ENCODE measurements around the gene ST7. TPM values are rescaled to one million over a fixed set of nuclear protein-coding genes. Genes with fewer than 3 reads are reported as not detected.
A peak's percentile ranks its signal among the peaks of the same experiment; 100 is the strongest.

Gene ST7
- total and polyA plus RNA-seq, 9 donors = 11.6 to 20.7 (median 15.0) TPM

DNA sequence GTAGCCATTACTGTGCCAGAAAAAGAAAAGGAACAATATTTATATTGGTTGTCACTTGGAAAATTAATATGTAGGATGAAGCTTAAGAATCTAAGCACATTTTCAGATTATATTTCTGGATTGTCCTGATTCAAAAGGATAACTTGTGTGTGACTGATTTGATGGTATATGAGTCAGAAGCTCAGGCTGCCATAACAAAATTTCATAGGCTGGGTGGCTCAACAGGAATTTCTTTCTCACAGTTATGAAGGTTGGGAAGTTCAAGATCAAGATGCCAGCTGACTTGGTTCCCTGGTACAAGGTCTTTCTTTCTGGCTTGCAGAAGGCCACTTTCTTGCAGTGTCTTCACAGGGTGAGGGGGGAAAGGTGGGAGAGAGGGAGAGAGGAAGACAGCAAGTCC lies 108.5 kb downstream of the ST7 start:
- no peak overlapping the region for H3K27ac ChIP-seq (ENCODE audit: low read length)
- H3K36me3 ChIP-seq (ENCODE audit: control insufficient read depth, insufficient read depth, low read length) = no peaks in the 10 kb centered on the region
- no peak for DNase-seq
- H3K4me1 ChIP-seq (ENCODE audit: control insufficient read depth, insufficient read depth, low read length) = no peaks in the 10 kb centered on the region
- no peaks in the 10 kb centered on the region for H3K27me3 ChIP-seq (ENCODE audit: control insufficient read depth, insufficient read depth, low read length)
- H3K4me3 ChIP-seq (ENCODE audit: low read length) = no peak overlapping the region
- H3K9me3 ChIP-seq (replicated peaks; ENCODE audit: control insufficient read depth, low read depth, low read length) = no peaks in the 10 kb centered on the region

DNA sequence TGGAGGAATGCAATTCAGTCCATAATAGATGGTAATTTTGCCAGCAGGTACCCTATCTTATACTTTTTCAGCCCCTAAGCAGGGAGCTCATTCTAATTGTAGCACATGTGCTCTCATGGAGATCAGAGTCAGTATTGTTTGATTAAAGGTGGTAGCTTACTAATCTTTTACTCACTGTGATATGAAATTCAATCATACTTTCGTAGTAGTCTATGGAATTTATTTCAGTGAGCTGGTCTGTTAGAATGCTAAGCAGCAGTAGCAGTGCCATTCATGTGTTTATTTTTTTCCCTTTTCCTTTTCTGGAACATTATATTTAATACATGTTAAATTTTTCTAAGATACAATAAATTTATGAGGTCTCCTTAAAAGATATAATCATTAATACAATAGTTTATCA lies 109.0 kb downstream of the ST7 start:
- H3K27me3 ChIP-seq (ENCODE audit: control insufficient read depth, insufficient read depth, low read length) = no peaks in the 10 kb centered on the region
- no peaks in the 10 kb centered on the region for H3K9me3 ChIP-seq (replicated peaks; ENCODE audit: control insufficient read depth, low read depth, low read length)
- WGBS (ENCODE audit: insufficient coverage) = no CpG with 5 or more reads among the region's 1 CpG
- no peaks in the 10 kb centered on the region for H3K36me3 ChIP-seq (ENCODE audit: control insufficient read depth, insufficient read depth, low read length)
- no peak overlapping the region for H3K27ac ChIP-seq (ENCODE audit: low read length)
- no peak overlapping the region for H3K4me3 ChIP-seq (ENCODE audit: low read length)
- H3K4me1 ChIP-seq (ENCODE audit: control insufficient read depth, insufficient read depth, low read length) = no peaks in the 10 kb centered on the region
- no peak for DNase-seq

DNA sequence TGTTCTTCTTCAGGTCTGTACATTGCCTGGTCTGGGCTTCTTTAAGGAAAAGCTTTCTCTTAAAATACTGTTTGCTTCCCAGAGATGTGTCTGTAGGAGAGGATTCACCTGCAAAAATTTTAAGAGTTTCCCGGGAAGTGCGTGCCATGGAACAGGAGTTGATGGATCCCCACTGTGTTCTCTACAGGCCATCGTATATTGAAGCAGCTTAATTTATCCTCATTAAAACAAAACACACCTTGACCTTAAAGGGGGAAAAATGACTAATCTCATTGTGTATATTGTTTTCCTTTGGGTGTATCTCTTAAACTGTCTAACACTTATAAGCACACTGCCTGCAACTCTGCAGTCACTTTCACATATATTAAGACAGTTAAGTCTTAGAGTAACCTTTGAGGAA lies 111.4 kb downstream of the ST7 start:
- WGBS (ENCODE audit: insufficient coverage) = no CpG with 5 or more reads among the region's 3 CpGs
- no peak for DNase-seq
- H3K27me3 ChIP-seq (ENCODE audit: control insufficient read depth, insufficient read depth, low read length) = no peaks in the 10 kb centered on the region
- H3K36me3 ChIP-seq (ENCODE audit: control insufficient read depth, insufficient read depth, low read length) = no peaks in the 10 kb centered on the region
- H3K4me1 ChIP-seq (ENCODE audit: control insufficient read depth, insufficient read depth, low read length) = peaks cover 8% of the 10 kb centered on the region
- H3K4me3 ChIP-seq (ENCODE audit: low read length) = no peak overlapping the region
- H3K27ac ChIP-seq (ENCODE audit: low read length) = no peak overlapping the region
- no peaks in the 10 kb centered on the region for H3K9me3 ChIP-seq (replicated peaks; ENCODE audit: control insufficient read depth, low read depth, low read length)

DNA sequence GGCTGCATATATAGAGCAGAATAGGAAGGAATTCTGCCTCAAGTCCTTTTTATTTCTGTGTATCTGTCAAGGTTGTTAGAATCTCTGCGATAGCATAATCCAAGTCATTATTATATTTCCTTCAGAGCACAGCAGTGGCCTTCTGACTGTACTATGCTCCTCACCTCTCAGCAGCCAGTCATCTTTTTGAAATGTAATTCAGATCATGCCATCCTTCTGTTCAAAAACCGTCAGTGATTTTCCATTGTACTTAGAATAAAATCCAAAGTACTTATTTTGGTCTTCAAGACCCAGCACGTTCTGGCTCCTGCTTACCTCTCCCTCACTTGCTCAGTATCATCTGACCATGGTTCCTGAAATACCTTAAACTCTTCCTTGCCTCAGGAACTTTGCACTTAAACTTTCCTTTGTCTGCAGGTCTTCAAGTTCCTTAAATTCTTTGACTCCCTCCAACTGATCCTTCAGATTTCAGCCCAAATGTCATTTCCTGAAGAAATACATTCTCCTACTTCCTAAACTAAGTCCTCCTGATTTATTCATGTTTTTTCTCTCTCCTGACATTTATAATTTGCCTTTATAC lies 112.4 kb downstream of the ST7 start:
- no peaks in the 10 kb centered on the region for H3K36me3 ChIP-seq (ENCODE audit: control insufficient read depth, insufficient read depth, low read length)
- DNase-seq = no peak
- no peaks in the 10 kb centered on the region for H3K27me3 ChIP-seq (ENCODE audit: control insufficient read depth, insufficient read depth, low read length)
- peaks cover 10% of the 10 kb centered on the region for H3K4me1 ChIP-seq (ENCODE audit: control insufficient read depth, insufficient read depth, low read length)
- WGBS (ENCODE audit: insufficient coverage) = 55% methylated on average over 2 of the region's 3 CpGs
- no peaks in the 10 kb centered on the region for H3K9me3 ChIP-seq (replicated peaks; ENCODE audit: control insufficient read depth, low read depth, low read length)
- no peak overlapping the region for H3K27ac ChIP-seq (ENCODE audit: low read length)
- H3K4me3 ChIP-seq (ENCODE audit: low read length) = no peak overlapping the region

DNA sequence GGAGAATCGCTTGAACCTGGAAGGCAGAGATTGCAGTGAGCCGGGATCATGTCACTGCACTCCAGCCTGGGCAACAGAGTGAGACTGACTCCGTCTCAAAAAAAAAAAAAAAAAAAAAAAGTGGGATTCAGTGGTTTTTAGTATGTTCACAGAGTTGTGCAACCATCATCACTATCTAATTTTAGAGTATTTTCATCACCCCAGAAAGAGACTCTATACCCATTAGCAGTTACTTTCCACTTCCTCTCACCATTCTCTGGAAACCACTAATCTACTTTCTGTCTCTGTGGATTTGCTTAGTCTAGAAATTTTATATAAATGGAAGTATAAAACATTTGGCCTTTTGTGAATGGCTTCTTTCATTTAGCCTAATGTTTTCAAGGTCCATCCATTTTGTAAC lies 113.4 kb downstream of the ST7 start:
- H3K27ac ChIP-seq (ENCODE audit: low read length) = no peak overlapping the region
- no peaks in the 10 kb centered on the region for H3K27me3 ChIP-seq (ENCODE audit: control insufficient read depth, insufficient read depth, low read length)
- H3K36me3 ChIP-seq (ENCODE audit: control insufficient read depth, insufficient read depth, low read length) = no peaks in the 10 kb centered on the region
- no peaks in the 10 kb centered on the region for H3K9me3 ChIP-seq (replicated peaks; ENCODE audit: control insufficient read depth, low read depth, low read length)
- no CpG with 5 or more reads among the region's 3 CpGs for WGBS (ENCODE audit: insufficient coverage)
- peaks cover 10% of the 10 kb centered on the region for H3K4me1 ChIP-seq (ENCODE audit: control insufficient read depth, insufficient read depth, low read length)
- peak; percentile 40 for DNase-seq
- H3K4me3 ChIP-seq (ENCODE audit: low read length) = no peak overlapping the region

DNA sequence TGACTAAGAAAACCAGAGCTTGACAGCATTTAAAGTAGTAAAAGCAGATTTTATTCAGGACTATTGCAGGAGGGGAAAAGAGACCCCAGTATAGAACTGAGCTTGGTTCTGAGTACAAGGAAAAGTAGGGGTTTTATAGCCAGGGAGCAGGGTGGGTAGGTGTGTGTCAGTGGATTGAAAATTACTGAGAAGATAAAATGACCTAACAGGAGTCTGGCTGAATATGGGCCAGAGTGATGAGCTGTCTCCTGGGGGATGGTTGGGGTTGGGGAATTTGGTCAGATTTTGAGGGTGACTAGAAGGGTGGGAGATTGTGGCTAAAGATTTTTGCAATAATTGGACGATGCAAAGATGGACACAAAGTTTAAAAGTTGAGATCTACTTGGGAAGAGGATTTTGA lies 114.0 kb downstream of the ST7 start:
- Histone ChIP-seq H3K4me1 (ENCODE audit: control insufficient read depth, insufficient read depth, low read length) (peaks cover 10% of the 10 kb centered on the region), H3K27me3 (ENCODE audit: control insufficient read depth, insufficient read depth, low read length) (no peaks in the 10 kb centered on the region), H3K4me3 (ENCODE audit: low read length) (no peak overlapping the region), H3K27ac (ENCODE audit: low read length) (no peak overlapping the region), H3K36me3 (ENCODE audit: control insufficient read depth, insufficient read depth, low read length) (no peaks in the 10 kb centered on the region), H3K9me3 (replicated peaks; ENCODE audit: control insufficient read depth, low read depth, low read length) (no peaks in the 10 kb centered on the region)
- no peak for DNase-seq
- no CpG with 5 or more reads among the region's 1 CpG for WGBS (ENCODE audit: insufficient coverage)

DNA sequence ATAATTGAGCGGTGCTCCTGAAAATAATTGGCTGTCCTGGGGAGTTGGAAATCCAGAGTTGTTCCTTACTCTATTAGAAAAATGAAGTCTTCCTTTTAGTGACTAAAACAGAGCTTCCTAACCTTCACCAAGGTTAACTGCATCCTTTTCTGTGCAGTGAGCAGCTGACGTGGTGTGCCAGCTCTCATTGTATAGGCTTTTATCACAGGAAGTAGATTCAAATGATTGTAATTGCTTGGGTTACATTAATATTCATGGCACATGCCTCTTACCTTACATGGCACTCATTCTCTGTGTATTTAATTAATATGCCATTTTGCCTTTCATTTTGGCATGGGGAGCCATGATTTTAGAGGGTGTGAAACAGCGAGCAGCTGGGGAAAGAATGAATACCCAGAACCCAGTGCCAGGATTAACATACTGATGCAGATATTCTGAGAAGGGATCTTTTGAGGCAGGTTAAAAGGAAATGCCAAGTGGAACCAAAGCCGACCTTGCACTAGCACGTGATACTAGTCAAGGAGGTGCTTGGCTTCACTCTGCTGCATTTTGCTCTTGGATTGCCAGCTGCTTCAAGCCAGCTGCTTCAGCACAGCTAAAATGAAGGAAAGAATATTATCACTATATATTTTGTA lies 115.3 kb downstream of the ST7 start:
- DNase-seq = peak; percentile 59
- Histone ChIP-seq H3K27ac (ENCODE audit: low read length) (peak overlapping the region; percentile 51), H3K36me3 (ENCODE audit: control insufficient read depth, insufficient read depth, low read length) (no peaks in the 10 kb centered on the region), H3K9me3 (replicated peaks; ENCODE audit: control insufficient read depth, low read depth, low read length) (no peaks in the 10 kb centered on the region), H3K4me3 (ENCODE audit: low read length) (no peak overlapping the region), H3K27me3 (ENCODE audit: control insufficient read depth, insufficient read depth, low read length) (no peaks in the 10 kb centered on the region), H3K4me1 (ENCODE audit: control insufficient read depth, insufficient read depth, low read length) (peaks cover 16% of the 10 kb centered on the region)
- 86% methylated on average over 1 of the region's 5 CpGs for WGBS (ENCODE audit: insufficient coverage)

DNA sequence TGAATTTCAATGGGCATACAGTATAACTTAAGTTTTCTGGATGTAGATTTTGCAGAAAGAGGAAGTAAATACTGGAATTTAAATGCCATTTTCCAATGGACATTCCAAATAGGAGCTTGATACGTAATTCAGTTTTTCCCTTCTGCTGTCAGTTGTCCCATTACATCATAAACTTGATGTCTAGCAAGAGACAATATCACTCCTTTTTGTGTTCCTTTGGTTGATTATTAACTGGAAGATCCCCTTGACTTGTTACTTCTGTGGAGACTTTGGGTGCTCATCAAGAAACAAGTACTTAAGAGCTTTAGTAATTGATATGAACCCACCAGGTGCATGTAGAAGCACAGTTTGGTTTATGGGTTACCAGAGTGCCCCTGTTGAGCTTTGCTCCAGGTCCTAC lies 116.1 kb downstream of the ST7 start:
- H3K9me3 ChIP-seq (replicated peaks; ENCODE audit: control insufficient read depth, low read depth, low read length) = no peaks in the 10 kb centered on the region
- WGBS (ENCODE audit: insufficient coverage) = no CpG with 5 or more reads among the region's 1 CpG
- peaks cover 16% of the 10 kb centered on the region for H3K4me1 ChIP-seq (ENCODE audit: control insufficient read depth, insufficient read depth, low read length)
- H3K36me3 ChIP-seq (ENCODE audit: control insufficient read depth, insufficient read depth, low read length) = no peaks in the 10 kb centered on the region
- DNase-seq = peak; percentile 54
- H3K27me3 ChIP-seq (ENCODE audit: control insufficient read depth, insufficient read depth, low read length) = no peaks in the 10 kb centered on the region
- peak overlapping the region; percentile 67 for H3K27ac ChIP-seq (ENCODE audit: low read length)
- H3K4me3 ChIP-seq (ENCODE audit: low read length) = no peak overlapping the region

DNA sequence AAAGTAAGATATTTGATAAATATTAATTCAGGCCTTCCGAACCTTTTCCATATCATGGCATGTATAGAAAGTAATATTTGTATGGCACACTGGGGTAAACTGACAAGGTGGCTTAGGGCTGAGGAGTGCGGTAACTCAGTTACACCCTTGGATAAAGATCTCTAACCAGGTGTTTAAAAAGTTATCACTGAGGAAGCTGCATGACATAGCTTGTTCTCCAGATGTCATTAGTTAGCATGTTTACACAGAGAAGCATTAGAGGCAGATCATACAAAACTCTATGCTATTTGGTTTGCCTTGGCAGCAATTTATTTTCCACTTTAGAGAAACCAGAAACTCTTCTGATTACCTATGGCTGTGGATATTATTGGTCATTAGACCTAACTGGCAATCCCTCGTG lies 118.2 kb downstream of the ST7 start:
- Histone ChIP-seq H3K9me3 (replicated peaks; ENCODE audit: control insufficient read depth, low read depth, low read length) (no peaks in the 10 kb centered on the region), H3K4me1 (ENCODE audit: control insufficient read depth, insufficient read depth, low read length) (peaks cover 16% of the 10 kb centered on the region), H3K36me3 (ENCODE audit: control insufficient read depth, insufficient read depth, low read length) (no peaks in the 10 kb centered on the region), H3K4me3 (ENCODE audit: low read length) (no peak overlapping the region), H3K27ac (ENCODE audit: low read length) (no peak overlapping the region), H3K27me3 (ENCODE audit: control insufficient read depth, insufficient read depth, low read length) (no peaks in the 10 kb centered on the region)
- no peak for DNase-seq
- no CpG with 5 or more reads among the region's 3 CpGs for WGBS (ENCODE audit: insufficient coverage)

DNA sequence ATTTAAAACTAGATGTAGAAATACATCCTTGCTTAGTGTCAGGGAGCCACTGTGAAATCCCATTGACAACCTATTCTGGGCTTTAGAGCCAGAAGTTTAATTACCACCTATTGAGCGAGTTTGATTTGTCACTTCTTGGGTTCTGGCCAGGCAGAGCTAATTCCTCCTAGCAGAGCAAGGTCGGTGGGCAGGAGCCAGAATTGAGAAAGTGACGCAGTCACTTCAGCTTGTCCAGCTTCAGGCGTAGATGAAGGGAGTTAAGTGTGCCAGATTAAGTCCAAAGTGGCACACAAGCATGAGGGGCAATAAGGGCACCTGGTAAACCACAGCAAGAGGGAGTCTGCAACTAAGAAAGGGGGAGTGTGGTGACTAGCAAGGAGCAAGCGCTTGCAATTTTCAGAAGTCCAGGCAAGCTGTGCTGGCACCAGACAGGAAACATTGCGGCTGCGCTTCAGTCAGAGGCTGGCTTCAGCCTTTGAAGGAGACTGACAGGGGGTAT lies 119.4 kb downstream of the ST7 start:
- Histone ChIP-seq H3K9me3 (replicated peaks; ENCODE audit: control insufficient read depth, low read depth, low read length) (peaks cover 4% of the 10 kb centered on the region), H3K4me3 (ENCODE audit: low read length) (no peak overlapping the region), H3K27me3 (ENCODE audit: control insufficient read depth, insufficient read depth, low read length) (no peaks in the 10 kb centered on the region), H3K27ac (ENCODE audit: low read length) (peak overlapping the region; percentile 65), H3K4me1 (ENCODE audit: control insufficient read depth, insufficient read depth, low read length) (peaks cover 16% of the 10 kb centered on the region), H3K36me3 (ENCODE audit: control insufficient read depth, insufficient read depth, low read length) (no peaks in the 10 kb centered on the region)
- WGBS (ENCODE audit: insufficient coverage) = 16% methylated on average over 4 of the region's 7 CpGs
- peak; percentile 72 for DNase-seq
